GM23338 (cell line): Measurements from ENCODE around the gene FAT1. TPM values are rescaled to one million over a fixed set of nuclear protein-coding genes. Genes with fewer than 3 reads are reported as not detected.

Experiments
- ATAC-seq: fragments of 200-7000 bp; cut with Tn5 transposase; 3 replicates; pipeline ENCODE4 v1.9.1; 2020
- DNase-seq: peaks from one replicate; pipeline ENCODE4 v3.0.0-alpha.2; 2015; ENCODE audit warnings: low spot score
- H2AFZ ChIP-seq: fragments of 200-600 bp; sonication (generic); 2 replicates; pipeline ENCODE4 v1.8.0; 2016; ENCODE audit warnings: antibody characterized with exemption, mild to moderate bottlenecking, moderate library complexity
- H3F3A ChIP-seq: fragments of 200-600 bp; sonication (generic); replicated peaks from 2 replicates; pipeline ENCODE4 v1.8.0; 2017; ENCODE audit warnings: antibody characterized with exemption, mixed run types, low read depth
- H3K27ac ChIP-seq: fragments of 200-600 bp; sonication (generic); 2 replicates; pipeline ENCODE4 v1.6.1; 2016; ENCODE audit warnings: low read depth
- H3K27me3 ChIP-seq: fragments of 200-600 bp; sonication (generic); 2 replicates; pipeline ENCODE4 v1.8.0; 2016; ENCODE audit warnings: mild to moderate bottlenecking, mixed run types, moderate library complexity; ENCODE audit not compliant: insufficient read depth
- H3K36me3 ChIP-seq: fragments of 200-600 bp; sonication (generic); 2 replicates; pipeline ENCODE4 v1.8.0; 2016; ENCODE audit warnings: mild to moderate bottlenecking; ENCODE audit not compliant: insufficient read depth
- H3K4me1 ChIP-seq: fragments of 200-600 bp; sonication (generic); 2 replicates; pipeline ENCODE4 v1.8.0; 2016; ENCODE audit warnings: mild to moderate bottlenecking, moderate library complexity; ENCODE audit not compliant: insufficient read depth
- H3K4me2 ChIP-seq: fragments of 200-600 bp; sonication (generic); 2 replicates; pipeline ENCODE4 v1.7.1; 2017; ENCODE audit warnings: mixed run types
- H3K4me3 ChIP-seq: fragments of 200-600 bp; sonication (generic); 2 replicates; pipeline ENCODE4 v1.6.1; 2016; ENCODE audit warnings: mixed run types
- H3K79me2 ChIP-seq: fragments of 200-600 bp; sonication (generic); replicated peaks from 2 replicates; pipeline ENCODE4 v1.8.0; 2017; ENCODE audit warnings: mild to moderate bottlenecking; ENCODE audit not compliant: insufficient read depth
- H3K9me2 ChIP-seq: fragments of 200-600 bp; sonication (generic); 2 replicates; pipeline ENCODE4 v1.8.0; 2017; ENCODE audit not compliant: insufficient read depth
- H4K20me1 ChIP-seq: fragments of 200-600 bp; sonication (generic); replicated peaks from 2 replicates; pipeline ENCODE4 v1.8.0; 2017; ENCODE audit warnings: mild to moderate bottlenecking; ENCODE audit not compliant: insufficient read depth
- H3K27ac Mint-ChIP-seq: 2 replicates; pipeline ENCODE4 v1.8.0; 2020; ENCODE audit warnings: inconsistent platforms, mild to moderate bottlenecking, moderate library complexity, mixed read lengths
- H3K27me3 Mint-ChIP-seq: 3 replicates; pipeline ENCODE4 v1.8.0; 2022; ENCODE audit warnings: low read depth, mild to moderate bottlenecking, moderate library complexity, mixed read lengths, inconsistent platforms; ENCODE audit not compliant: insufficient read depth, poor library complexity
- H3K36me3 Mint-ChIP-seq: 3 replicates; pipeline ENCODE4 v1.8.0; 2021; ENCODE audit warnings: low read depth, mild to moderate bottlenecking, inconsistent platforms, moderate library complexity, mixed read lengths
- H3K4me1 Mint-ChIP-seq: 3 replicates; pipeline ENCODE4 v1.8.0; 2020; ENCODE audit warnings: mild to moderate bottlenecking, inconsistent platforms, mixed read lengths
- H3K4me3 Mint-ChIP-seq: 3 replicates; pipeline ENCODE4 v1.8.0; 2021; ENCODE audit warnings: moderate library complexity, mild to moderate bottlenecking, inconsistent platforms, mixed read lengths
- H3K9me3 Mint-ChIP-seq: 3 replicates; pipeline ENCODE4 v1.8.0; 2020; ENCODE audit warnings: moderate library complexity, mild to moderate bottlenecking, inconsistent platforms, mixed read lengths
- CREB1 ChIP-seq: fragments of 250-450 bp; sonication (Bioruptor Pico); IDR thresholded peaks from 2 replicates; pipeline ENCODE4 v1.5.0; 2020; ENCODE audit warnings: low read depth, mild to moderate bottlenecking, moderate library complexity
- CTCF ChIP-seq, 2 experiments: fragments of 200-600 bp in 1 of 2; sonication (generic) in 1 of 2; conservative IDR thresholded peaks; 2 replicates each; pipeline versions ENCODE4 v1.5.1 to v1.6.1; 2016 to 2017; ENCODE audit warnings: antibody characterized with exemption in 2 of 2, low read depth in 2 of 2, mild to moderate bottlenecking in 2 of 2, moderate library complexity in 1 of 2
- EZH2 ChIP-seq: fragments of 200-600 bp; sonication (generic); IDR thresholded peaks from one replicate; pipeline ENCODE4 v1.8.0; 2017; ENCODE audit warnings: antibody characterized with exemption, mild to moderate bottlenecking, low read depth; ENCODE audit not compliant: unreplicated experiment
- EZH2phosphoT487 ChIP-seq: fragments of 200-600 bp; sonication (generic); IDR thresholded peaks from one replicate; pipeline ENCODE4 v1.8.1; 2018; ENCODE audit warnings: antibody characterized with exemption; ENCODE audit not compliant: unreplicated experiment
- JUNB ChIP-seq: IDR thresholded peaks from one replicate; pipeline ENCODE4 v1.6.1; 2016; ENCODE audit warnings: antibody characterized with exemption; ENCODE audit not compliant: unreplicated experiment
- NANOG ChIP-seq: IDR thresholded peaks from 2 replicates; pipeline ENCODE4 v1.6.1; 2016; ENCODE audit warnings: antibody characterized with exemption, borderline replicate concordance
- POLR2AphosphoS5 ChIP-seq: IDR thresholded peaks from 2 replicates; pipeline ENCODE4 v1.6.1; 2016; ENCODE audit warnings: antibody characterized with exemption, low read depth
- STAT1 ChIP-seq: IDR thresholded peaks from one replicate; pipeline ENCODE4 v1.6.1; 2016; ENCODE audit warnings: antibody characterized with exemption; ENCODE audit not compliant: unreplicated experiment
- ZNF114 ChIP-seq: fragments of 250-450 bp; sonication (Bioruptor Pico); IDR thresholded peaks from 2 replicates; pipeline ENCODE4 v1.5.0; 2020; ENCODE audit warnings: mild to moderate bottlenecking, moderate library complexity
- ZNF331 ChIP-seq: fragments of 250-450 bp; sonication (Bioruptor Pico); IDR thresholded peaks from 2 replicates; pipeline ENCODE4 v1.5.0; 2020; ENCODE audit warnings: low read depth, mild to moderate bottlenecking, moderate library complexity
- polyA plus RNA-seq: library from polyadenylated mRNA; unstranded; fragments of >200 nt; fragmentation: Nextera tagmentation; extraction: Ambion mirVana; gene quantifications from 2 replicates; pipeline ENCODE4 v1.2.1, GENCODE V29; 2016
- total RNA-seq: library from RNA; depleted of rRNA; stranded (reverse); fragments of >200 nt; shearing (Covaris generic); gene quantifications from 2 replicates; pipeline ENCODE4 v1.2.3, GENCODE V29; 2014
- TF ChIP-seq, protein P1 (sequence below): fragments of 250-450 bp; sonication (Bioruptor Pico); IDR thresholded peaks from 2 replicates; pipeline ENCODE4 v1.5.0; 2020; ENCODE audit warnings: mild to moderate bottlenecking, moderate library complexity
- TF ChIP-seq, protein P2 (sequence below): IDR thresholded peaks from 2 replicates; pipeline ENCODE4 v1.6.1; 2016; ENCODE audit warnings: antibody characterized with exemption
- TF ChIP-seq, protein P3 (sequence below): IDR thresholded peaks from one replicate; pipeline ENCODE4 v1.6.1; 2018; ENCODE audit warnings: antibody characterized with exemption; ENCODE audit not compliant: unreplicated experiment

Gene FAT1
- total and polyA plus RNA-seq, 2 experiments from 2014 or later, result 37.6 to 137 TPM

- H3F3A ChIP-seq, result no peaks in the 10 kb centered on the region
- H3K4me3 ChIP-seq, result no peak overlapping the region
- no peaks in the 10 kb centered on the region for H3K79me2 ChIP-seq
- Mint-ChIP-seq H3K27ac (no peak overlapping the region), H3K27me3 (no peaks in the 10 kb centered on the region), H3K36me3 (no peaks in the 10 kb centered on the region), H3K9me3 (no peaks in the 10 kb centered on the region), H3K4me1 (no peaks in the 10 kb centered on the region; the same call in 2 of the 3 replicates), H3K4me3 (no peak overlapping the region)
- no peak overlapping the region for H3K27ac ChIP-seq
- H2AFZ ChIP-seq, result no peak overlapping the region
- no peak overlapping the region for H3K4me2 ChIP-seq
- no peaks in the 10 kb centered on the region for H3K27me3 ChIP-seq
- no peaks in the 10 kb centered on the region for H4K20me1 ChIP-seq
- TF ChIP-seq JUNB, result no peak
- no peak for TF ChIP-seq STAT1
- TF ChIP-seq CREB1 (CRISPR knock-in tag), result no peak
- TF ChIP-seq, protein P1, sequence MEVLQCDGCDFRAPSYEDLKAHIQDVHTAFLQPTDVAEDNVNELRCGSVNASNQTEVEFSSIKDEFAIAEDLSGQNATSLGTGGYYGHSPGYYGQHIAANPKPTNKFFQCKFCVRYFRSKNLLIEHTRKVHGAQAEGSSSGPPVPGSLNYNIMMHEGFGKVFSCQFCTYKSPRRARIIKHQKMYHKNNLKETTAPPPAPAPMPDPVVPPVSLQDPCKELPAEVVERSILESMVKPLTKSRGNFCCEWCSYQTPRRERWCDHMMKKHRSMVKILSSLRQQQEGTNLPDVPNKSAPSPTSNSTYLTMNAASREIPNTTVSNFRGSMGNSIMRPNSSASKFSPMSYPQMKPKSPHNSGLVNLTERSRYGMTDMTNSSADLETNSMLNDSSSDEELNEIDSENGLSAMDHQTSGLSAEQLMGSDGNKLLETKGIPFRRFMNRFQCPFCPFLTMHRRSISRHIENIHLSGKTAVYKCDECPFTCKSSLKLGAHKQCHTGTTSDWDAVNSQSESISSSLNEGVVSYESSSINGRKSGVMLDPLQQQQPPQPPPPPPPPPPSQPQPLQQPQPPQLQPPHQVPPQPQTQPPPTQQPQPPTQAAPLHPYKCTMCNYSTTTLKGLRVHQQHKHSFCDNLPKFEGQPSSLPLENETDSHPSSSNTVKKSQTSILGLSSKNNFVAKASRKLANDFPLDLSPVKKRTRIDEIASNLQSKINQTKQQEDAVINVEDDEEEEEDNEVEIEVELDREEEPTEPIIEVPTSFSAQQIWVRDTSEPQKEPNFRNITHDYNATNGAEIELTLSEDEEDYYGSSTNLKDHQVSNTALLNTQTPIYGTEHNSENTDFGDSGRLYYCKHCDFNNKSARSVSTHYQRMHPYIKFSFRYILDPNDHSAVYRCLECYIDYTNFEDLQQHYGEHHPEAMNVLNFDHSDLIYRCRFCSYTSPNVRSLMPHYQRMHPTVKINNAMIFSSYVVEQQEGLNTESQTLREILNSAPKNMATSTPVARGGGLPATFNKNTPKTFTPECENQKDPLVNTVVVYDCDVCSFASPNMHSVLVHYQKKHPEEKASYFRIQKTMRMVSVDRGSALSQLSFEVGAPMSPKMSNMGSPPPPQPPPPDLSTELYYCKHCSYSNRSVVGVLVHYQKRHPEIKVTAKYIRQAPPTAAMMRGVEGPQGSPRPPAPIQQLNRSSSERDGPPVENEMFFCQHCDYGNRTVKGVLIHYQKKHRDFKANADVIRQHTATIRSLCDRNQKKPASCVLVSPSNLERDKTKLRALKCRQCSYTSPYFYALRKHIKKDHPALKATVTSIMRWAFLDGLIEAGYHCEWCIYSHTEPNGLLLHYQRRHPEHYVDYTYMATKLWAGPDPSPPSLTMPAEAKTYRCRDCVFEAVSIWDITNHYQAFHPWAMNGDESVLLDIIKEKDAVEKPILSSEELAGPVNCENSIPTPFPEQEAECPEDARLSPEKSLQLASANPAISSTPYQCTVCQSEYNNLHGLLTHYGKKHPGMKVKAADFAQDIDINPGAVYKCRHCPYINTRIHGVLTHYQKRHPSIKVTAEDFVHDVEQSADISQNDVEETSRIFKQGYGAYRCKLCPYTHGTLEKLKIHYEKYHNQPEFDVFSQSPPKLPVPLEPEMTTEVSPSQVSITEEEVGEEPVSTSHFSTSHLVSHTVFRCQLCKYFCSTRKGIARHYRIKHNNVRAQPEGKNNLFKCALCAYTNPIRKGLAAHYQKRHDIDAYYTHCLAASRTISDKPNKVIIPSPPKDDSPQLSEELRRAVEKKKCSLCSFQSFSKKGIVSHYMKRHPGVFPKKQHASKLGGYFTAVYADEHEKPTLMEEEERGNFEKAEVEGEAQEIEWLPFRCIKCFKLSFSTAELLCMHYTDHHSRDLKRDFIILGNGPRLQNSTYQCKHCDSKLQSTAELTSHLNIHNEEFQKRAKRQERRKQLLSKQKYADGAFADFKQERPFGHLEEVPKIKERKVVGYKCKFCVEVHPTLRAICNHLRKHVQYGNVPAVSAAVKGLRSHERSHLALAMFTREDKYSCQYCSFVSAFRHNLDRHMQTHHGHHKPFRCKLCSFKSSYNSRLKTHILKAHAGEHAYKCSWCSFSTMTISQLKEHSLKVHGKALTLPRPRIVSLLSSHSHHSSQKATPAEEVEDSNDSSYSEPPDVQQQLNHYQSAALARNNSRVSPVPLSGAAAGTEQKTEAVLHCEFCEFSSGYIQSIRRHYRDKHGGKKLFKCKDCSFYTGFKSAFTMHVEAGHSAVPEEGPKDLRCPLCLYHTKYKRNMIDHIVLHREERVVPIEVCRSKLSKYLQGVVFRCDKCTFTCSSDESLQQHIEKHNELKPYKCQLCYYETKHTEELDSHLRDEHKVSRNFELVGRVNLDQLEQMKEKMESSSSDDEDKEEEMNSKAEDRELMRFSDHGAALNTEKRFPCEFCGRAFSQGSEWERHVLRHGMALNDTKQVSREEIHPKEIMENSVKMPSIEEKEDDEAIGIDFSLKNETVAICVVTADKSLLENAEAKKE (CRISPR knock-in tag), result no peak
- TF ChIP-seq CTCF (conservative IDR thresholded peaks at IDR 0.05; ENCODE audit: low read depth in 2 of 2), result no peak
- TF ChIP-seq EZH2phosphoT487, result no peak
- TF ChIP-seq, protein P2, sequence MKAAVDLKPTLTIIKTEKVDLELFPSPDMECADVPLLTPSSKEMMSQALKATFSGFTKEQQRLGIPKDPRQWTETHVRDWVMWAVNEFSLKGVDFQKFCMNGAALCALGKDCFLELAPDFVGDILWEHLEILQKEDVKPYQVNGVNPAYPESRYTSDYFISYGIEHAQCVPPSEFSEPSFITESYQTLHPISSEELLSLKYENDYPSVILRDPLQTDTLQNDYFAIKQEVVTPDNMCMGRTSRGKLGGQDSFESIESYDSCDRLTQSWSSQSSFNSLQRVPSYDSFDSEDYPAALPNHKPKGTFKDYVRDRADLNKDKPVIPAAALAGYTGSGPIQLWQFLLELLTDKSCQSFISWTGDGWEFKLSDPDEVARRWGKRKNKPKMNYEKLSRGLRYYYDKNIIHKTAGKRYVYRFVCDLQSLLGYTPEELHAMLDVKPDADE, result no peak
- TF ChIP-seq EZH2, result no peak
- TF ChIP-seq ZNF114, result no peak
- no peak for TF ChIP-seq POLR2AphosphoS5
- no peak for TF ChIP-seq NANOG
- TF ChIP-seq ZNF331 (CRISPR knock-in tag), result no peak
- TF ChIP-seq, protein P3, sequence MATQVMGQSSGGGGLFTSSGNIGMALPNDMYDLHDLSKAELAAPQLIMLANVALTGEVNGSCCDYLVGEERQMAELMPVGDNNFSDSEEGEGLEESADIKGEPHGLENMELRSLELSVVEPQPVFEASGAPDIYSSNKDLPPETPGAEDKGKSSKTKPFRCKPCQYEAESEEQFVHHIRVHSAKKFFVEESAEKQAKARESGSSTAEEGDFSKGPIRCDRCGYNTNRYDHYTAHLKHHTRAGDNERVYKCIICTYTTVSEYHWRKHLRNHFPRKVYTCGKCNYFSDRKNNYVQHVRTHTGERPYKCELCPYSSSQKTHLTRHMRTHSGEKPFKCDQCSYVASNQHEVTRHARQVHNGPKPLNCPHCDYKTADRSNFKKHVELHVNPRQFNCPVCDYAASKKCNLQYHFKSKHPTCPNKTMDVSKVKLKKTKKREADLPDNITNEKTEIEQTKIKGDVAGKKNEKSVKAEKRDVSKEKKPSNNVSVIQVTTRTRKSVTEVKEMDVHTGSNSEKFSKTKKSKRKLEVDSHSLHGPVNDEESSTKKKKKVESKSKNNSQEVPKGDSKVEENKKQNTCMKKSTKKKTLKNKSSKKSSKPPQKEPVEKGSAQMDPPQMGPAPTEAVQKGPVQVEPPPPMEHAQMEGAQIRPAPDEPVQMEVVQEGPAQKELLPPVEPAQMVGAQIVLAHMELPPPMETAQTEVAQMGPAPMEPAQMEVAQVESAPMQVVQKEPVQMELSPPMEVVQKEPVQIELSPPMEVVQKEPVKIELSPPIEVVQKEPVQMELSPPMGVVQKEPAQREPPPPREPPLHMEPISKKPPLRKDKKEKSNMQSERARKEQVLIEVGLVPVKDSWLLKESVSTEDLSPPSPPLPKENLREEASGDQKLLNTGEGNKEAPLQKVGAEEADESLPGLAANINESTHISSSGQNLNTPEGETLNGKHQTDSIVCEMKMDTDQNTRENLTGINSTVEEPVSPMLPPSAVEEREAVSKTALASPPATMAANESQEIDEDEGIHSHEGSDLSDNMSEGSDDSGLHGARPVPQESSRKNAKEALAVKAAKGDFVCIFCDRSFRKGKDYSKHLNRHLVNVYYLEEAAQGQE, result no peak
- DNase-seq, result no peak
- no peaks in the 10 kb centered on the region for H3K4me1 ChIP-seq
- ATAC-seq, result no peak
- no peaks in the 10 kb centered on the region for H3K9me2 ChIP-seq
- no peaks in the 10 kb centered on the region for H3K36me3 ChIP-seq
Observed at GRCh38 chr4:186771624-186772023, 48.0 kb upstream of the FAT1 start.
